GM06990 (cell line): ENCODE measurements around the gene SLC46A1.

Source experiments
- DNase-seq: peaks from one replicate; pipeline ENCODE4 v3.0.0-alpha.2; 2011; ENCODE audit not compliant: insufficient read length; ENCODE audit errors: extremely low read depth
- H3K27me3 ChIP-seq: replicated peaks from 2 replicates; pipeline ENCODE4 v1.6.0; 2011; ENCODE audit warnings: low read length; ENCODE audit not compliant: control insufficient read depth, insufficient read depth
- H3K36me3 ChIP-seq: 2 replicates; pipeline ENCODE4 v1.5.1; 2011; ENCODE audit warnings: low read length; ENCODE audit not compliant: control insufficient read depth, insufficient read depth
- H3K4me3 ChIP-seq: replicated peaks from 2 replicates; pipeline ENCODE4 v1.5.1; 2011; ENCODE audit warnings: low read depth, mild to moderate bottlenecking, control low read depth, low read length
- CTCF ChIP-seq: IDR thresholded peaks from 2 replicates; pipeline ENCODE4 v1.5.1; 2011; ENCODE audit warnings: low read length, control low read depth, mild to moderate bottlenecking, inconsistent platforms; ENCODE audit not compliant: insufficient read depth, poor library complexity, severe bottlenecking

SLC46A1 gene

GRCh38 chr17:28395968-28396367, 10.0 kb downstream of the SLC46A1 start:
- H3K36me3 ChIP-seq, result peaks cover 22% of the 10 kb centered on the region

GRCh38 chr17:28395426-28395825, 10.6 kb downstream of the SLC46A1 start:
- peaks cover 25% of the 10 kb centered on the region for H3K36me3 ChIP-seq
- no peak for DNase-seq
- H3K4me3 ChIP-seq, result no peak overlapping the region
- TF ChIP-seq CTCF, result no peak
- H3K27me3 ChIP-seq, result no peaks in the 10 kb centered on the region

More at GRCh38 chr17:28395968-28396367, 10.0 kb downstream of the SLC46A1 start:
- Histone ChIP-seq H3K4me3 (no peak overlapping the region), H3K27me3 (no peaks in the 10 kb centered on the region)
- DNase-seq, result no peak
- TF ChIP-seq CTCF, result no peak

GRCh38 chr17:28394337-28395116, 11.5 kb downstream of the SLC46A1 start:
- no peak for DNase-seq
- no peak for TF ChIP-seq CTCF
- peaks cover 25% of the 10 kb centered on the region for H3K36me3 ChIP-seq
- no peaks in the 10 kb centered on the region for H3K27me3 ChIP-seq
- no peak overlapping the region for H3K4me3 ChIP-seq

GRCh38 chr17:28392491-28392890, 13.5 kb downstream of the SLC46A1 start:
- Histone ChIP-seq H3K4me3 (no peak overlapping the region), H3K27me3 (no peaks in the 10 kb centered on the region), H3K36me3 (peaks cover 18% of the 10 kb centered on the region)
- no peak for TF ChIP-seq CTCF
- no peak for DNase-seq

- peaks cover 14% of the 10 kb centered on the region for H3K36me3 ChIP-seq
- H3K27me3 ChIP-seq, result no peaks in the 10 kb centered on the region
- no peak overlapping the region for H3K4me3 ChIP-seq
- no peak for DNase-seq
- TF ChIP-seq CTCF, result no peak
Observed at GRCh38 chr17:28391401-28391800, 14.6 kb downstream of the SLC46A1 start.
